Ectodermal cell (in vitro differentiated cells): ENCODE results near the gene MSX2.
A peak's percentile ranks its signal among the peaks of the same experiment; 100 is the strongest.
"Not testable (repeated sequence)": the region's sequence is repeated elsewhere in the genome, so short reads cannot be mapped to it uniquely, and the experiment has no call there.

Source experiments
- H3K27ac ChIP-seq: 2 replicates; pipeline ENCODE4 v1.7.0; 2013; ENCODE audit warnings: mild to moderate bottlenecking, low read depth, low read length; ENCODE audit not compliant: insufficient read depth, poor library complexity, severe bottlenecking
- H3K27me3 ChIP-seq: 2 replicates; pipeline ENCODE4 v1.7.0; 2013; ENCODE audit warnings: mild to moderate bottlenecking, low read length; ENCODE audit not compliant: insufficient read depth, control insufficient read depth, poor library complexity, severe bottlenecking
- H3K36me3 ChIP-seq: one replicate; pipeline ENCODE4 v1.7.0; 2013; ENCODE audit warnings: low read length; ENCODE audit not compliant: control insufficient read depth, insufficient read depth
- H3K4me1 ChIP-seq: one replicate; pipeline ENCODE4 v1.7.0; 2013; ENCODE audit warnings: low read length; ENCODE audit not compliant: control insufficient read depth, insufficient read depth
- H3K4me3 ChIP-seq: 2 replicates; pipeline ENCODE4 v1.7.0; 2013; ENCODE audit warnings: low read depth, low read length, control low read depth; ENCODE audit not compliant: insufficient read depth
- H3K9me3 ChIP-seq: 2 replicates; pipeline ENCODE4 v1.7.0; 2013; ENCODE audit warnings: mild to moderate bottlenecking, low read length, moderate library complexity; ENCODE audit not compliant: control insufficient read depth
- WGBS, 2 experiments: methylation state at CpG; one replicate each; pipeline ENCODE4 v1.1.7; 2013; ENCODE audit warnings: missing lambda C conversion rate in 2 of 2; 5-methylcytosine and 5-hydroxymethylcytosine counted together

The MSX2 gene

DNA sequence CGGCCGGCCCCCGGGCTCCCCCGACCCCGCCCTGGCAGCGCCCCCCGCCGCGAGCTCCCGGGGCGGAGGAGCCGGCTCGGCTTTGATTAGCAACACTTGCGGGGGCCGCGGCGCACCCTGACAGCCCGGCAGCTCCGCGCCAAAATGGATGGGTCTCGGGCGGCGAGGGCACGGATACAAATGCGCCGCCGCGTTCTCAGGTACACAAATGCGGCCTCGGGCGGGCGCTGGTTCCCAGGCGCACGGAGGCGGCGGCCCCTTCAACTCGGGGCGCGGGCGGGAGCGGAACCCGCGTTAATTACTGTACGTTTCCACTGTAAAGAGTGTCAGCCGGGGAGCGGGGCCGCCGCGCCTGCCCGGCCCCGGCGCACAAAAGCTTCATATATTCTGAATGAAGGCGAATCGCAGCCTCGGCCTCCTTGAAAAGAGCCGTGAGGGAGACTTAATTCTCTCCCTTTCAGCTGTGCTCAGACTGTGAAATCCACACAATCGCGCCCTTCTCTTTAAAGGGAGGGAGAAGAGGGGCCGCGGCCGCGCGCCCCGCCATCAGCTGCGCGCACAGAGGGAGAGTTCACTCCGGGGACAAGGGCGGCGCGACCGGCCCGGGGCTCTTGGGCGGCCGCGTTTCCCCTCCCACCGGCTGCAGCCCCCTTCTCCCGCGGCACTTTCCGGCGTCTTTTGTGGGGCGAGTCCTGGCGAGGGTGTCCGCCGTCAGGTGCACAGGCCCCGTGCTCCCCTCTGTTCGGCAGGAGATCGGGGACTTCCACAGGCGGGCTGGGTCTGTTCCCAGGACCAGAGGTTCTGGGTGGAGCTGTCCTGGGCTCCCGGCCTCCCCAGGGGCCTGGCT, 27.0 kb downstream of the MSX2 start:
- Histone ChIP-seq H3K4me3 (peak overlapping the region; percentile 56), H3K36me3 (no peaks in the 10 kb centered on the region), H3K27me3 (peaks cover 45% of the 10 kb centered on the region), H3K4me1 (peaks cover 3% of the 10 kb centered on the region), H3K9me3 (no peaks in the 10 kb centered on the region), H3K27ac (peak overlapping the region; percentile 5)
- WGBS, 2 experiments = 1% methylated on average over 89 of the region's 89 CpGs

DNA sequence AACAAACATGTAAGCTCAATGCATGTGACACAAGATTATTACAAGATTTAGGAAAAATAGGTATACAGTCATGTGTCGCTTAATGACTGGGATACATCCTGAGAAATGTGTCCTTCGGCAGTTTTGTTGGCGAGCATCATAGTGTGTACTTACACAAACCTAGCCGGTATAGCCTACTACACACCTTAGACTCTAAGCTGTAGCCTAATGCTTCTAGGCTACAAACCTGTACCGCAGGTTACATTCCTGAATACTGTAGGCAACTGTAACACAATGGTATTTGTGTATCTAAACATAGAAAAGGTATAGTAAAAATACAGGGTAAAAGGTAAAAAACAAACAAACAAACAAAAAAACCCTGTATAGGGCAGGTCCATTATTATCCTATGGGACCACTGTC, 27.7 kb downstream of the MSX2 start:
- no peaks in the 10 kb centered on the region for H3K36me3 ChIP-seq
- no peak overlapping the region for H3K27ac ChIP-seq
- no peaks in the 10 kb centered on the region for H3K9me3 ChIP-seq
- WGBS, 2 experiments = 93 to 96% methylated on average over 4 to 5 of the region's 5 CpGs
- H3K27me3 ChIP-seq = peaks cover 45% of the 10 kb centered on the region
- peak overlapping the region; percentile 56 for H3K4me3 ChIP-seq
- peaks cover 3% of the 10 kb centered on the region for H3K4me1 ChIP-seq

DNA sequence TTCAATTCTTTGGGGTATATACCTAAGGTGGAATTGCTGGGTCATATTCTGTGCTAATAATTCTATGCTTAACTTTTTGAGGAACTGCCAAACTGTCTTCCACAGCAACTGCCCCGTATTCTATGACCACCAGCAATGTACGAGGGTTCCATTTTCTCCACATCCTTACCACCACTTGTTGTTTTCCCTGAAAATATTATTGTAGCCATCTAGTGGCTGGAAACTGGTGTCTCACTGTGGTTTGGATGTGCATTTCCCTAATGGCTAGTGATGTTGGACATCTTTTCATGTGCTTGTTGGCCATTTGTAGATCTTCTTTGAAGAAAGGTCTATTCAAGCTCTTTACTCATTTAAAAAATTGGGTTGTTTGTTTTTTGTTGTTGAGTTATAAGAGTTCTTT, 30.7 kb downstream of the MSX2 start:
- Histone ChIP-seq H3K4me3 (no peak overlapping the region), H3K27me3 (peaks cover 27% of the 10 kb centered on the region), H3K9me3 (no peaks in the 10 kb centered on the region), H3K4me1 (peaks cover 3% of the 10 kb centered on the region), H3K36me3 (no peaks in the 10 kb centered on the region), H3K27ac (no peak overlapping the region)
- 91 to 96% methylated on average over 2 of the region's 2 CpGs for WGBS, 2 experiments

DNA sequence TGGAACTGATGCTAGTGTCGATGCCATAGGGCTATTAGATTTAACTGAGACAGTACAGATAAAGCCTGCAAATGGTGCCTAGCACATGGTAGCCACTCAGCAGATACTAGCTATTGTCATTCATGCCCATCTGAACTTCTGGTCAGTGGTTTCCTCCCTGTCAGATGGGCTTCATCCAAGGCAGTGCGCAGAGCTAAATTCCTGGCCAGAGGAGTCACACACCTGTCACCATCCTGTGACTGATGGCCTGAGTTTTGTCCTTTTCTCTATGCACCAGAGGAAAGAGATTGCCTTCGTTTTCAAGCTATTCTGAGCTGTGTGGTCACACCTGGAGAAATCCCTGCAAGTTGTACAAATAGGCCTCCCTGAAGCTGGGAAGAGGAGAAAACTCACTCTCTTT, 34.7 kb downstream of the MSX2 start:
- WGBS, 2 experiments = 88 to 90% methylated on average over 3 of the region's 3 CpGs
- Histone ChIP-seq H3K27ac (no peak overlapping the region), H3K9me3 (no peaks in the 10 kb centered on the region), H3K4me3 (no peak overlapping the region), H3K36me3 (no peaks in the 10 kb centered on the region), H3K27me3 (no peaks in the 10 kb centered on the region), H3K4me1 (no peaks in the 10 kb centered on the region)

DNA sequence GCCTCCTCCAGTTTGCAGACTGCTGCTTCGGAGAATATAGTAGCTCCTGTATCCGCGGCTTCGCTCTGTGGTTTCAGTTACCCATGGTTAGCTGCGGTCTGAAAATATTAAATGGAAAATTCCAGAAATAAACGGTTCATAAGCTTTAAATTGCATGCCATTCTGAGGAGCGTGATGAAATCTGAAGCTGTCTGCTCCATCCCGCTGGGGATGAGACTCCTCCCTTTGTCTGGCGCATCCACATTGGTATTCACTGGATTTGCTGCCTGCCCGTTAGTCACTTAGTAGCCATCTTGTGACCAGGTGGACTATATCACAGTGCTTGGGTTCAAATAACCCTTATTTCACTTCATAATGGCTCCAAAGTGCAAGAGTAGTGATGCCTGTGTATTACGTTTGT, 36.3 kb downstream of the MSX2 start:
- Histone ChIP-seq H3K4me3 (no peak overlapping the region), H3K36me3 (no peaks in the 10 kb centered on the region), H3K4me1 (no peaks in the 10 kb centered on the region), H3K27me3 (no peaks in the 10 kb centered on the region), H3K27ac (no peak overlapping the region), H3K9me3 (no peaks in the 10 kb centered on the region)
- 93 to 95% methylated on average over 10 of the region's 11 CpGs for WGBS, 2 experiments

DNA sequence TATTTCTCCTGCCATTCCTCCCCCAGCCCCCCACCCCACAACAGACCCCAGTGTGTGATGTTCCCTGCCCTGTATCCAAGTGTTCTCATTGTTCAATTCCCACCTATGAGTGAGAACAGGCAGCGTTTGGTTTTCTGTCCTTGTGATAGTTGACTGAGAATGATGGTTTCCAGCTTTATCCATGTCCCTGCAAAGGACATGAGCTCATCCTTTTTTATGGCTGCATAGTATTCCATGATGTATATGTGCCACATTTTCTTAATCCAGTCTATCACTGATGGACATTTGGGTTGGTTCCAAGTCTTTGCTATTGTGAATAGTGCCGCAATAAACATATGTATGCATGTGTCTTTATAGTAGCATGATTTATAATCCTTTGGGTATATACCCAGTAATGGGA, 37.0 kb downstream of the MSX2 start:
- not testable (repeated sequence) for H3K27me3 ChIP-seq, H3K4me3 ChIP-seq, H3K9me3 ChIP-seq, H3K27ac ChIP-seq, H3K36me3 ChIP-seq, H3K4me1 ChIP-seq
- 83 to 100% methylated on average over 1 of the region's 2 CpGs for WGBS, 2 experiments

- Histone ChIP-seq H3K36me3 (no peaks in the 10 kb centered on the region), H3K4me1 (no peaks in the 10 kb centered on the region), H3K9me3 (no peaks in the 10 kb centered on the region), H3K27ac (no peak overlapping the region), H3K27me3 (no peaks in the 10 kb centered on the region), H3K4me3 (no peak overlapping the region)
- 90 to 91% methylated on average over 10 of the region's 10 CpGs for WGBS, 2 experiments
Measured at GRCh38 chr5:174764309-174764708, 39.9 kb downstream of the MSX2 start.

- Histone ChIP-seq H3K4me3 (no peak overlapping the region), H3K9me3 (no peaks in the 10 kb centered on the region), H3K36me3 (no peaks in the 10 kb centered on the region), H3K4me1 (no peaks in the 10 kb centered on the region), H3K27ac (no peak overlapping the region), H3K27me3 (no peaks in the 10 kb centered on the region)
- WGBS, 2 experiments = 94% methylated on average over 18 of the region's 18 CpGs
Measured at GRCh38 chr5:174765540-174765939, 41.2 kb downstream of the MSX2 start.

DNA sequence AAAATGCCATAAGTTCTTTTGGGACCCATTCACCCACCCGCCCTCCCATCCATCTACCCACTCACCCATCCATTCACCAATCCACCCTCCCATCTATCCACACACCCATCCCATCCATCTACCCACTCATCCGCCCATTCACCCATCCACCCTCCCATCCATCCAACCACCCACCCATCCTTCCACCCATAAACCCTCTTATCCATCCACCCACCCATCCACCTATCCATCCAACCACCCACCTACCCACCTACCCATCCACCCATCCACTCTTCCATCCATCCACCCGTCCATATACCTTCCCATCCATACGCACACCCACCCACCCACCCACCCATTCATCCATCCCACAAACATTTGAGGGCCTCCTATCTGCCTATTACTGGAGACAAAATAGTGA, 43.3 kb downstream of the MSX2 start:
- 51 to 65% methylated on average over 1 to 2 of the region's 4 CpGs for WGBS, 2 experiments
- H3K27me3 ChIP-seq = no peaks in the 10 kb centered on the region
- no peak overlapping the region for H3K27ac ChIP-seq
- no peak overlapping the region for H3K4me3 ChIP-seq
- H3K36me3 ChIP-seq = no peaks in the 10 kb centered on the region
- no peaks in the 10 kb centered on the region for H3K9me3 ChIP-seq
- H3K4me1 ChIP-seq = no peaks in the 10 kb centered on the region

GRCh38 chr5:174769005-174769404, 44.6 kb downstream of the MSX2 start:
- Histone ChIP-seq H3K4me3 (no peak overlapping the region), H3K27ac (no peak overlapping the region), H3K4me1 (no peaks in the 10 kb centered on the region), H3K9me3 (no peaks in the 10 kb centered on the region), H3K27me3 (no peaks in the 10 kb centered on the region), H3K36me3 (no peaks in the 10 kb centered on the region)
- WGBS, 2 experiments = 89 to 96% methylated on average over 4 of the region's 4 CpGs
